Measurements from ENCODE around the gene NT5C1B.

The NT5C1B gene

DNA sequence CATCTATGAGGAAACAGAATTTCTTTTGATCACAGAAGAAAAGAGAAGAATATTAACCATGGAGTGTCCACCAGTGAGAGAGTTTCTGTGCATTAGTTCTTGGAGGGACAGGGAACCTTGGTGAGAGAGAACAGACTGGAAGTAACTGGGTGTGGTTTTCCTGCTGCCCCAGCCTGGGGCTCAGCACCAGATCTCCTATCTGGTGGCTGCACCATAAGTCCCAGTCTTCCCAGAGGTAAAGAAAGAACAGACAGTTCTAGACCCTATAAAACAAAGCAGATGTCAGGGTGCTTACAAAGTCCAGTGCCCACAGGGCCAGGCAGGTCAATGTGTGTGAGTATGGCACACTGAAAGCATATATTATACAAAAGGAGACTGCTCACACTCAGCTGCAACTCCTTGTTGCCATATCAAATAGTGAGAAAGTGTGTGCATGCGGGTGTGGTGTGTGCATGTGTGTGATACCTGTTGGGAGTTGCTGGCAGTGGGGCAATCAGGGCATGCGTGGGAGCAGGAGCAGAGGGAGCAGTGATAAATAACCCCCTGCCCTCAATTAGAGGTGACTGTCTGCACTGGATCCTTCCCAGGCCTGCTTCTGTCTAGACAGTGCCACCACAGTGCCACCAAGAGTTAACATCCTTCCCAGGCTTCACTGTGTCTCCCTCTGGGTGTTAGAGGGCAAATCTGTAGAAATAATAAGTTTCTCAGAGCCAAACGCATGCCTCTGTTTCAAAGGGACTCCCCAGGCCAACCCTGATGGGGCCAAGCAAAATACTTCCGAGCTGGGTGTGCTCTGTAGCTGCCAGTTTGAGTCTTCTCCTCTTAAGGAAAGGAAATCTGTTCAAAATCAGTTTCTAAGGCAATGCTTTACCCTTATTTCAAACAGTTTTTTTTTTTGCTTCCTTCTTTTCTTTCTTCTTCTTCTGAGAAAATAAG is 74.6 kb downstream of the NT5C1B start:
- DNase-seq, result no peak
